Stimulated activated CD8-positive, alpha-beta memory T cell treated with anti-CD3 and anti-CD28 coated beads, Interleukin-2, amount 100 ng/mL, for 48 hours (primary cell): ENCODE results near the gene PKP1.

Experiments
- DNase-seq, 2 donors: peaks; one replicate each; pipeline ENCODE4 v3.0.0-alpha.2; 2020; ENCODE audit warnings: low read depth in 2 of 2

Gene PKP1

GRCh38 chr1:201281573-201281972 is 1.7 kb upstream of the PKP1 start:
- no peak for DNase-seq

- no peak for DNase-seq
Observed at GRCh38 chr1:201282216-201282615, 1.1 kb upstream of the PKP1 start.

- DNase-seq, result no peak
Observed at GRCh38 chr1:201283836-201284553, 689 bp downstream of the PKP1 start.

GRCh38 chr1:201284636-201285035 is 1.3 kb downstream of the PKP1 start:
- no peak for DNase-seq

- no peak for DNase-seq
Observed at GRCh38 chr1:201285846-201286245, 2.5 kb downstream of the PKP1 start.

GRCh38 chr1:201286445-201286844 is 3.1 kb downstream of the PKP1 start:
- no peak for DNase-seq

- no peak for DNase-seq
Observed at GRCh38 chr1:201288007-201288406, 4.7 kb downstream of the PKP1 start.

GRCh38 chr1:201288765-201289164 is 5.5 kb downstream of the PKP1 start:
- DNase-seq, result no peak

- no peak for DNase-seq
Observed at GRCh38 chr1:201290551-201290950, 7.2 kb downstream of the PKP1 start.

GRCh38 chr1:201291916-201292315 is 8.6 kb downstream of the PKP1 start:
- DNase-seq, result no peak

- DNase-seq, result no peak
Observed at GRCh38 chr1:201294876-201295275, 11.6 kb downstream of the PKP1 start.

GRCh38 chr1:201295346-201295745 is 12.0 kb downstream of the PKP1 start:
- DNase-seq, result no peak

- DNase-seq, result no peak
Observed at GRCh38 chr1:201295861-201296260, 12.6 kb downstream of the PKP1 start.

GRCh38 chr1:201296352-201296751 is 13.0 kb downstream of the PKP1 start:
- no peak for DNase-seq

- no peak for DNase-seq
Observed at GRCh38 chr1:201298396-201299381, 15.4 kb downstream of the PKP1 start.

- DNase-seq, result no peak
Observed at GRCh38 chr1:201299968-201300367, 16.7 kb downstream of the PKP1 start.

- DNase-seq, result no peak
Observed at GRCh38 chr1:201300641-201301040, 17.3 kb downstream of the PKP1 start.

- no peak for DNase-seq
Observed at GRCh38 chr1:201302163-201303152, 19.2 kb downstream of the PKP1 start.

GRCh38 chr1:201304126-201304525 is 20.8 kb downstream of the PKP1 start:
- DNase-seq, result no peak

GRCh38 chr1:201305815-201306214 is 22.5 kb downstream of the PKP1 start:
- DNase-seq, result no peak

- DNase-seq, result no peak
Observed at GRCh38 chr1:201307231-201307630, 23.9 kb downstream of the PKP1 start.
